NCI-H82 treated with DMSO at 0.1 percent for 48 hours (cell line): ENCODE data around the gene LRRTM2.
A peak's percentile ranks its signal among the peaks of the same experiment; 100 is the strongest.
"Not testable (repeated sequence)": the region's sequence is repeated elsewhere in the genome, so short reads cannot be mapped to it uniquely, and the experiment has no call there.

Experiments used
- DNase-seq: peaks from one replicate; lab custom pipeline; 2025; ENCODE audit not compliant: unreplicated experiment; lab: John Stamatoyannopoulos, UW

Gene LRRTM2

GRCh38 chr5:138841531-138841930, 33.6 kb downstream of the LRRTM2 start:
- no peak for DNase-seq

GRCh38 chr5:138840103-138840502, 35.0 kb downstream of the LRRTM2 start:
- DNase-seq: no peak

GRCh38 chr5:138837160-138837559, 38.0 kb downstream of the LRRTM2 start:
- DNase-seq: no peak

GRCh38 chr5:138834853-138835252, 40.3 kb downstream of the LRRTM2 start:
- not testable (repeated sequence) for DNase-seq

GRCh38 chr5:138833726-138834480, 41.2 kb downstream of the LRRTM2 start:
- DNase-seq: no peak

- no peak for DNase-seq
Measured at GRCh38 chr5:138833080-138833479, 42.1 kb downstream of the LRRTM2 start.

- no peak for DNase-seq
Measured at GRCh38 chr5:138832218-138832617, 42.9 kb downstream of the LRRTM2 start.

GRCh38 chr5:138831703-138832102, 43.4 kb downstream of the LRRTM2 start:
- DNase-seq: no peak

- no peak for DNase-seq
Measured at GRCh38 chr5:138829341-138829740, 45.8 kb downstream of the LRRTM2 start.

GRCh38 chr5:138828556-138828955, 46.6 kb downstream of the LRRTM2 start:
- DNase-seq: no peak

GRCh38 chr5:138824924-138825863, 49.9 kb downstream of the LRRTM2 start:
- DNase-seq: no peak

GRCh38 chr5:138824516-138824915, 50.6 kb downstream of the LRRTM2 start:
- DNase-seq: no peak

- no peak for DNase-seq
Measured at GRCh38 chr5:138820695-138821094, 54.4 kb downstream of the LRRTM2 start.

GRCh38 chr5:138819081-138819480, 56.1 kb downstream of the LRRTM2 start:
- peak; percentile 29 for DNase-seq
